Hindlimb muscle (tissue), 1 donor: ENCODE results near the gene LRRC14B. TPM values are rescaled to one million over a fixed set of nuclear protein-coding genes. Genes with fewer than 3 reads are reported as not detected.
"Not testable (repeated sequence)": the region's sequence is repeated elsewhere in the genome, so short reads cannot be mapped to it uniquely, and the experiment has no call there.

Experiments
- DNase-seq: peaks from one replicate; pipeline ENCODE4 v3.0.0-alpha.2; 2013
- polyA plus RNA-seq: library from polyadenylated mRNA; unstranded; fragments of 120-200 nt; gene quantifications from one replicate; pipeline ENCODE4 v1.2.1, GENCODE V29; 2013; ENCODE audit not compliant: insufficient read length

LRRC14B gene
- polyA plus RNA-seq, 1 donor: 41.2 TPM

DNA sequence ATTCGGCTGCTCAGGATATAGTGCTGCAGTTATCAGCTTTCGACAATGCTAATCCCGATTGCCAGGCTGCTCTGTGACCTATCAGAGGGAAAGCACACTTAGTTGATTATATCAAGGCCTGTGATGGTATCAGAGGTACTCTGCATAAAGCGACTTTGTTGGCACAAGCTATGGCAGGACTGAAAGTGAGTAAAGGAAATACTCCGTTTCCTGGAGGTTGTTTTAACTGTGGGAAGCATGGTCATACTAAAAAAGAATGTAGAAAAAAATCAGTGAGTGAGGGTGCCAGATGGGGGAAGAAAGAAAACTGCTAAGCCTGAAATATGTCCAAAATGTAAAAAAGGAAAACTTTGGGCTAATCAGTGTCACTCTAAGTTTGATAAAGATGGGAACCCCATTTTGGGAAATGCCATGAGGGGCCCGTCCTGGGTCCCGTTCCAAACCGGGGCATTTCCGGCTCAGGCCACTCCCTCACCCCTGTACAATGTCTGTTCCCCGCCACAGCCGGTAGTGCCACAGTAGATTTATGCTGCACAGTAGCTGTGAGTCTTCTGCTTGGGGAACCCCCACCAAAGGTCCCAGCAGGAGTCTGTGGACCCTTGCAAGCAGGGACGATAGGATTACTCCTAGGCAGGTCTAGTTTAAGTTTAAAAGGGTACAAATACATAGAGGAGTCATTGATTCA is 52.5 kb downstream of the LRRC14B start:
- not testable (repeated sequence) for DNase-seq

DNA sequence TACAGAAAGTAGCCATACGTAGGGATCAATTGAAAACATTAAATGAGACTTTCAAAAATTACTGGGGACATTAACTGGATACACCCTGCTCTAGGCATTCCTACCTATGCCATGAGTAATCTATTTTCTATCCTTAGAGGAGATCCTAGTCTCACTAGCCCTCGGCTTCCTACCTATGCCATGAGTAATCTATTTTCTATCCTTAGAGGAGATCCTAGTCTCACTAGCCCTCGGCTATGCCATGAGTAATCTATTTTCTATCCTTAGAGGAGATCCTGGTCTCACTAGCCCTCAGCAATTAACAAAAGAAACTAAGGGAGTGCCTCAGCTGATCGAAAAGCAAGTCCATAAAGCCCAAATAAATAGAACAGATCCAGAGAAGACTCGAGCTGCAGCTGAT is 54.4 kb downstream of the LRRC14B start:
- DNase-seq: not testable (repeated sequence)

Other genes with a start within 250 kb of the LRRC14B start
- 0.39 TPM for gene PLEKHG4B, start 99.3 kb upstream of the LRRC14B start, polyA plus RNA-seq
- 9.9 TPM for gene CCDC127, start 26.7 kb downstream of the LRRC14B start, polyA plus RNA-seq
- 100 TPM for gene SDHA, start 26.8 kb downstream of the LRRC14B start, polyA plus RNA-seq
- gene PDCD6, start 80.2 kb downstream of the LRRC14B start, polyA plus RNA-seq: 53.6 TPM
- gene AHRR, start 130.2 kb downstream of the LRRC14B start, polyA plus RNA-seq: 2.3 TPM